Fibroblast of lung (primary cell): Measurements from ENCODE around the gene MCHR2. TPM values are rescaled to one million over a fixed set of nuclear protein-coding genes. Genes with fewer than 3 reads are reported as not detected.

Experiments
- DNase-seq, 2 donors: peaks; one replicate each; pipeline versions ENCODE4 v3.0.0 to v3.0.0-alpha.2; 2010; ENCODE audit warnings: low read depth in 2 of 2
- H2AFZ ChIP-seq: 2 replicates; pipeline ENCODE4 v1.5.1; 2012; ENCODE audit warnings: low read length, control low read depth, inconsistent platforms
- H3K27ac ChIP-seq: 2 replicates; pipeline ENCODE4 v1.5.1; 2011; ENCODE audit warnings: low read length, control low read depth; ENCODE audit not compliant: insufficient read depth
- H3K27me3 ChIP-seq: 2 replicates; pipeline ENCODE4 v1.5.1; 2011; ENCODE audit warnings: mild to moderate bottlenecking, low read length; ENCODE audit not compliant: control insufficient read depth, insufficient read depth
- H3K36me3 ChIP-seq: 2 replicates; pipeline ENCODE4 v1.5.1; 2011; ENCODE audit warnings: low read length; ENCODE audit not compliant: control insufficient read depth, insufficient read depth
- H3K4me1 ChIP-seq: 2 replicates; pipeline ENCODE4 v1.5.1; 2011; ENCODE audit warnings: low read length; ENCODE audit not compliant: control insufficient read depth, insufficient read depth; ENCODE audit errors: extremely low read depth
- H3K4me2 ChIP-seq: 2 replicates; pipeline ENCODE4 v1.5.1; 2011; ENCODE audit warnings: low read length, control low read depth; ENCODE audit not compliant: insufficient read depth; ENCODE audit errors: extremely low read depth
- H3K4me3 ChIP-seq, 4 experiments: fragments of 200-600 bp in 1 of 4; sonication (generic) in 1 of 4; replicated peaks in 1 of 4; 2 replicates each; pipeline ENCODE4 v1.5.1; 2011 to 2016; ENCODE audit warnings: low read length in 4 of 4, low read depth in 3 of 4, mild to moderate bottlenecking in 3 of 4, control low read depth in 2 of 4, inconsistent platforms in 1 of 4, mixed read lengths in 1 of 4; ENCODE audit not compliant: insufficient read depth in 1 of 4; ENCODE audit errors: control extremely low read depth in 1 of 4
- H3K79me2 ChIP-seq: 2 replicates; pipeline ENCODE4 v1.5.1; 2012; ENCODE audit warnings: mild to moderate bottlenecking, low read length, inconsistent platforms; ENCODE audit not compliant: control insufficient read depth, insufficient read depth
- H3K9ac ChIP-seq: 2 replicates; pipeline ENCODE4 v1.5.1; 2011; ENCODE audit warnings: mild to moderate bottlenecking, low read length, control low read depth; ENCODE audit not compliant: insufficient read depth
- H3K9me3 ChIP-seq: 2 replicates; pipeline ENCODE4 v1.5.1; 2012; ENCODE audit warnings: low read depth, low read length; ENCODE audit not compliant: control insufficient read depth, insufficient read depth
- H4K20me1 ChIP-seq: 2 replicates; pipeline ENCODE4 v1.5.1; 2011; ENCODE audit warnings: low read length; ENCODE audit not compliant: control insufficient read depth, insufficient read depth; ENCODE audit errors: extremely low read depth
- EZH2 ChIP-seq: IDR thresholded peaks from 2 replicates; pipeline ENCODE4 v1.5.1; 2012; ENCODE audit warnings: low read length, control low read depth, mild to moderate bottlenecking; ENCODE audit errors: missing control alignments
- polyA plus RNA-seq, 2 donors: library from polyadenylated mRNA; depleted of rRNA in 1 of 2; stranded (reverse) in 1 of 2; unstranded in 1 of 2; fragments of >200 nt; gene quantifications; 2 replicates each; pipeline ENCODE4 v1.2.1, GENCODE V29; 2011 to 2012; ENCODE audit warnings: missing spikeins in 1 of 2
- total RNA-seq: library from RNA; depleted of rRNA; stranded (reverse); fragments of >200 nt; gene quantifications from 2 replicates; pipeline ENCODE4 v1.2.1, GENCODE V29; 2014
- TF ChIP-seq, protein P1 (sequence below), 2 donors: IDR thresholded peaks in 1 of 2; conservative IDR thresholded peaks in 1 of 2; 1 replicate in 1 of 2; 2 replicates in 1 of 2; pipeline ENCODE4 v1.5.1; 2011 to 2012; ENCODE audit warnings: low read length in 2 of 2, control low read depth in 1 of 2, inconsistent platforms in 1 of 2, low read depth in 1 of 2, mild to moderate bottlenecking in 1 of 2

MCHR2 gene
- total and polyA plus RNA-seq, 2 donors (not counting 1 experiment from before 2014, with no cell fraction given) = 0.03 TPM; not detected in 1

DNA sequence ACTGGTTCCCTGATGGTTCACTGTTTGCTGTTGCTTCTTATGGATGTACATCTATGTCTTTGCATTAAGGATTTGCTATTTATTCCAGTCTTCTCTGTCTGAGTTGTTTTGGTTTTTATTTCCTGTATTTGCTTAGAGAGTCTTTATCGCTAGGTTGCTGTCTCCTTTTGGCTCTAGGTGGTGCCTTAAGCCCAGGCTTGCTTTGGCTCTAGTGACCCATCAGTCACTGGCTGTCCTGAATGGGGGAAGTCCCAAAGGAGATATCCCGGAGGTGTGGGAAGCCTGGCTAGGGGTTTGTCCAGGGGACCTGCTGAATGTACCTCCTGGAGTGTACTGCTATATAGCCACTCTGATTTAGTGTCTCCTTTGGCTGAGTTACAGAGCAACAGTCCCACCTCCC, 53.4 kb downstream of the MCHR2 start:
- H3K4me1 ChIP-seq = no peaks in the 10 kb centered on the region
- no peaks in the 10 kb centered on the region for H3K9me3 ChIP-seq
- no peak overlapping the region for H2AFZ ChIP-seq
- TF ChIP-seq EZH2 = no peak
- H3K27ac ChIP-seq = no peak overlapping the region
- DNase-seq = no peak
- no peak overlapping the region for H3K4me2 ChIP-seq
- H3K79me2 ChIP-seq = no peaks in the 10 kb centered on the region
- no peaks in the 10 kb centered on the region for H3K36me3 ChIP-seq
- no peak overlapping the region for H3K9ac ChIP-seq
- H3K4me3 ChIP-seq = no peak overlapping the region
- no peaks in the 10 kb centered on the region for H3K27me3 ChIP-seq
- H4K20me1 ChIP-seq = no peaks in the 10 kb centered on the region

DNA sequence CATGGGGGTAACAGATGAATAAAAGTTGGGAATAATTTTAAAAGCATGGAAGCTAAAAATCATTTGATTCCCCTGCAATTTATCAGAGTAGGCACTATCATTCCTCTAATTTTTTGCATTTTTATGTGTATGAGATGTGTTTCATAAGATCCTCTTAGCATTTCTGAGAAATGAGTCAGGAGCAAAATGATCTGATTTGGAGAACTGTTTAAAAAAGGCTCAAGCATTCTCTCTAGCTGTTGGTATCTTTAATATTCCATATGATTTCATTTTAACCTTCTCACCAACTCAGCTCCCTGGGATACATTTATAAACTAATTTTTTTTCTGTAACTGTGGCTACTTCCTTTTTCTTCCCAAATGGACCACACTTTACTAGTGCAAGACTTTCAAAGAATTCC, 60.9 kb downstream of the MCHR2 start:
- Histone ChIP-seq H3K79me2 (no peaks in the 10 kb centered on the region), H2AFZ (no peak overlapping the region), H3K9me3 (no peaks in the 10 kb centered on the region), H3K9ac (no peak overlapping the region), H3K27me3 (no peaks in the 10 kb centered on the region), H3K4me2 (no peak overlapping the region), H3K27ac (peak overlapping the region; percentile 29), H4K20me1 (no peaks in the 10 kb centered on the region), H3K4me3 (no peak overlapping the region), H3K36me3 (no peaks in the 10 kb centered on the region), H3K4me1 (no peaks in the 10 kb centered on the region)
- peak; percentile 41 to 80 for DNase-seq
- TF ChIP-seq EZH2 = no peak
- TF ChIP-seq, protein P1, sequence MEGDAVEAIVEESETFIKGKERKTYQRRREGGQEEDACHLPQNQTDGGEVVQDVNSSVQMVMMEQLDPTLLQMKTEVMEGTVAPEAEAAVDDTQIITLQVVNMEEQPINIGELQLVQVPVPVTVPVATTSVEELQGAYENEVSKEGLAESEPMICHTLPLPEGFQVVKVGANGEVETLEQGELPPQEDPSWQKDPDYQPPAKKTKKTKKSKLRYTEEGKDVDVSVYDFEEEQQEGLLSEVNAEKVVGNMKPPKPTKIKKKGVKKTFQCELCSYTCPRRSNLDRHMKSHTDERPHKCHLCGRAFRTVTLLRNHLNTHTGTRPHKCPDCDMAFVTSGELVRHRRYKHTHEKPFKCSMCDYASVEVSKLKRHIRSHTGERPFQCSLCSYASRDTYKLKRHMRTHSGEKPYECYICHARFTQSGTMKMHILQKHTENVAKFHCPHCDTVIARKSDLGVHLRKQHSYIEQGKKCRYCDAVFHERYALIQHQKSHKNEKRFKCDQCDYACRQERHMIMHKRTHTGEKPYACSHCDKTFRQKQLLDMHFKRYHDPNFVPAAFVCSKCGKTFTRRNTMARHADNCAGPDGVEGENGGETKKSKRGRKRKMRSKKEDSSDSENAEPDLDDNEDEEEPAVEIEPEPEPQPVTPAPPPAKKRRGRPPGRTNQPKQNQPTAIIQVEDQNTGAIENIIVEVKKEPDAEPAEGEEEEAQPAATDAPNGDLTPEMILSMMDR (conservative IDR thresholded peaks at IDR 0.05 in 1 of 2, IDR thresholded peaks at IDR 0.05 in 1 of 2; ENCODE audit: low read depth in 1 of 2, low read length in 2 of 2) = no peak

DNA sequence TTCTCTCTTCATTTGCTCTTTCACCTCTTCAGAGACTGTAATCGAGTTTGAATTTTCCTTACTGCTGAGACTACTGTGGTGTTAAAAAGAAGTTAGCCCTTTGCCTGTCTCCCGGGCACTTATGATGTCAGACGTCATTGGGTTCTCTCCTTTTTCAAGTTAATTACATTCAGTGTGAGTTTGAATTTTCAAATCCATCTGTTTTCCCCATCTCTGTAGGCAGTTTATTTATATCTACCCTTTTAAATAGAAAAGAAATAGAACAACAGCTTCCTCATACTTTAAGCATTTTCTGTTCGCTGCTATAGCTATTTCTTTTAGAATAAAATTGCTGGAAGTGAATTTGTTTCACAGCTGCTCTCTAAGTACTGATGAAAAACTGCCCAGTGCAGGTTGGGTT, 81.4 kb downstream of the MCHR2 start:
- H3K79me2 ChIP-seq = no peaks in the 10 kb centered on the region
- H2AFZ ChIP-seq = no peak overlapping the region
- no peak overlapping the region for H3K4me3 ChIP-seq
- H3K27ac ChIP-seq = no peak overlapping the region
- H3K36me3 ChIP-seq = no peaks in the 10 kb centered on the region
- no peaks in the 10 kb centered on the region for H3K27me3 ChIP-seq
- H4K20me1 ChIP-seq = no peaks in the 10 kb centered on the region
- no peaks in the 10 kb centered on the region for H3K9me3 ChIP-seq
- no peak overlapping the region for H3K9ac ChIP-seq
- no peak for DNase-seq
- TF ChIP-seq, protein P1 (conservative IDR thresholded peaks at IDR 0.05 in 1 of 2, IDR thresholded peaks at IDR 0.05 in 1 of 2; ENCODE audit: low read depth in 1 of 2, low read length in 2 of 2) = no peak
- no peak for TF ChIP-seq EZH2
- no peaks in the 10 kb centered on the region for H3K4me1 ChIP-seq
- H3K4me2 ChIP-seq = no peak overlapping the region
